Kidney epithelial cell (primary cell): Measurements from ENCODE around the gene STK40. TPM values are rescaled to one million over a fixed set of nuclear protein-coding genes. Genes with fewer than 3 reads are reported as not detected.
A peak's percentile ranks its signal among the peaks of the same experiment; 100 is the strongest.

Source experiments
- DNase-seq: peaks from one replicate; pipeline ENCODE4 v3.0.0-alpha.2; 2010; ENCODE audit warnings: low read depth
- H3K27me3 ChIP-seq: 2 replicates; pipeline ENCODE4 v1.6.0; 2011; ENCODE audit warnings: low read length; ENCODE audit not compliant: control insufficient read depth, insufficient read depth
- H3K36me3 ChIP-seq: 2 replicates; pipeline ENCODE4 v1.5.1; 2011; ENCODE audit warnings: low read length; ENCODE audit not compliant: control insufficient read depth, insufficient read depth
- H3K4me3 ChIP-seq: 2 replicates; pipeline ENCODE4 v1.5.1; 2011; ENCODE audit warnings: low read depth, mild to moderate bottlenecking, control low read depth, low read length
- CTCF ChIP-seq: IDR thresholded peaks from 2 replicates; pipeline ENCODE4 v1.5.1; 2011; ENCODE audit warnings: mild to moderate bottlenecking, moderate library complexity, low read length, control low read depth, inconsistent platforms; ENCODE audit not compliant: insufficient read depth, poor library complexity, severe bottlenecking
- total RNA-seq: library from RNA; depleted of rRNA; stranded (reverse); fragments of >200 nt; gene quantifications from 2 replicates; pipeline ENCODE4 v1.2.3, GENCODE V29; 2015

Gene STK40
- total RNA-seq, 1 donor from 2014 or later, result 35.6 TPM

DNA sequence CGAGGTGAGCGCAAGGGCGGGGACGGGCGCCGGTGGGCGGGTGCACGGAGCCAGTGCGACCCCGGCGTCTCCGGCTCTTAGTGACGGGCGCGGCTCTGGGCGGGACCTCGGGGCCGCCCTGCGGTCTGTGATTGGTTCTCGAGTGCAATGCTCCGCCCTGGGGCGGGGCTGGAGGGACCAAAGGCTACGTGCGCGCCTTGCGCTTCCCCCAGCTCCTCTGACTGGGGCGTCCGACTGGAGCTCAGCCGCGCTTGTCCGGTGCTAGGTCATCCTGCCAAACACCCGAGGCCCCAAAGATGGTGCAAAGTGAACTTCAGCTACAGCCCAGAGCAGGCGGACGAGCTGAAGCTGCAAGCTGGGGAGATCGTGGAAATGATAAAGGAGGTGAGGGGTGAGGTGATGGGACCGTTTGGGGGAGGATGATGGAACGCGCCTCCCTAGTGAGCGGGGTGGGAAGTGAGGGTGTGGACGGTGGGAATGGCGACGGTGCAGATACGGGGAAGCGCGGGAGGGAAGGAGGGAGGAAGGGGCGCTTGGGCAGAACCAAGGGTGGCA lies 78.7 kb downstream of the STK40 start:
- no peak for TF ChIP-seq CTCF
- Histone ChIP-seq H3K4me3 (peak overlapping the region; percentile 53), H3K36me3 (no peaks in the 10 kb centered on the region), H3K27me3 (no peaks in the 10 kb centered on the region)
- DNase-seq, result peak; percentile 67

DNA sequence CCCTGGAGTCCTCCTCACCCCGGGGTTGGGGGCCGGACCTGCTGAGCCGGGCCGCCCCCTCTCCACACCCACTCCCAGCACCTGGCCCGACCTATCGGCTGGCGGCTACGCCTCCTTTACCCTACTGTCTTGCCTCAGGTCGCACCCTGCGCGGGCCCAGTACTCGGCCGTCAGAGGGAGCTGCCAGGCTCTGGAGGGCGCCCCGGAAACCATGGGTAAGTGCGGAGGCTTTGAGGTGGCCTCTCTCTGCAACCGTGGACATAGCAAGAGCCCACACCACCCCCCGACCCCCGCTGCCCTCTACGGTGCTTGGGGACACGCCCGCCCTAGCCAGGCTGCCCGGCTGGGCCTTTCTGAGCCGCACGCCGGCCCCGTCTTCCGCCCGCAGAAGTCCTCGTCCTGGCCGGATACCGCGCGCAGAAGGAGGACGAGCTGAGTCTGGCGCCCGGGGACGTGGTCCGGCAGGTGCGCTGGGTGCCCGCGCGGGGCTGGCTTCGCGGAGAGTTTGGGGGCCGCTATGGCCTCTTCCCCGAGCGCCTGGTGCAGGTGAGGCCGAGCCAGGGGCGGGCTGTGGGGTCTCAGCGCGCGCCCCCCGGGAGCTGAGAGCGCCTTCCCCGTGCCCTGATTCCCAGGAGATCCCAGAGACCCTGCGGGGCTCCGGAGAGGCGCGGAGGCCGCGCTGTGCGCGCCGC lies 79.4 kb downstream of the STK40 start, which contains the start of gene SH3D21:
Gene SH3D21 (plus strand): TSS at position 159 of the 692 bp plus-strand sequence. CDS start 53 bp downstream, at position 212.
- H3K4me3 ChIP-seq, result peak within 1 kb of the TSS; percentile 53
- no peak for DNase-seq
- peak; percentile 35 for TF ChIP-seq CTCF
- no peaks in the 10 kb centered on the region for H3K27me3 ChIP-seq
- no peaks in the 10 kb centered on the region for H3K36me3 ChIP-seq

GRCh38 chr1:36305915-36306209 lies 79.9 kb downstream of the STK40 start:
- TF ChIP-seq CTCF, result no peak
- no peak overlapping the region for H3K4me3 ChIP-seq
- DNase-seq, result no peak

DNA sequence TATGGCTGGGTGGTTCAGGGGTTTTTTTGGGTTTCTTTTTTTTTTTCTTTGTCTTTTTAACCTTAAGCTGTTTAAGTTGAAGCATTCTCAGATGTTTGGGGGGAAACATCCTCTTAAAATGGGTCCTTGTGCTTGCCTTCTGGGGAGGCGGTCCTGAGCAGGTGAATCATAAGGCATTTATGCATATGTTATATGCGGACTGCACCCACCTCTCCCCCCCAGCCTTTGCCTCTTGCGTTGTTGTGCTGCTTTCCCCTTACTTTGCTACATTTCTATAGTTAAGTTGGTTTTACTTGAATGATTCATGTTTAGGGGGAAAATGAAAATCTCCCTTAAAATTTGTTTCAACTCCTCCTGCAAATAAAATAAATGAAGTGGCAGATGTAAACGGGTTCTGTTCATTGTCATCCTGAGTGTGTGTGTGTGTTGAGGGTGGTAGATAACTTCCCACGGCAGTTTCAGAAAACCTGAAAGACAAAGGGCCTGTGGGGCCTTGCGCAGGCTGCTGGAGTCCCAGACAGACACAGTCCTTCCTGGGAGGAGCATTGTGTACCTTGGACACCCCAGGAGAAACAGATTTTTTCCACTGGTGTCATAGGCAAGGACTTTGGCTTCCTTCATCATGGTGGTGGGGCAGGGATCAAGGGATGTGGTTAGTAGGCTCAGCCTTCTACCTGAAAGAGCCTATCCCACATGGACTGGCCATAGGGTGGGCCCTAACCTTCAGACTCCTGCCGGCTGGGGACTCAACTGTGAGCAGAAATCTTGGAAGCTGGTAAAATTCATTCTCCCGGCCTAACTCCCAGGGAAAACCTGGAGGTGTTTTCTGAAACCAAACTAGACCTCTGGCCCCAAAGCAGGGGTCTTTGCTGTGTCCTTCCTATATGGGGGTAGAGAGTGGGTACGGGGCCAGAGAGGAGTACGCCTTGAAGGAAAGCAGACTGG lies 80.5 kb downstream of the STK40 start:
- TF ChIP-seq CTCF, result no peak
- Histone ChIP-seq H3K27me3 (no peaks in the 10 kb centered on the region), H3K36me3 (no peaks in the 10 kb centered on the region), H3K4me3 (no peak overlapping the region)
- DNase-seq, result no peak

More at GRCh38 chr1:36305915-36306209, 79.9 kb downstream of the STK40 start:
- no peaks in the 10 kb centered on the region for H3K27me3 ChIP-seq
- H3K36me3 ChIP-seq, result no peaks in the 10 kb centered on the region

- no peak for DNase-seq
- Histone ChIP-seq H3K4me3 (no peak overlapping the region), H3K36me3 (no peaks in the 10 kb centered on the region), H3K27me3 (no peaks in the 10 kb centered on the region)
- TF ChIP-seq CTCF, result no peak
These were observed 81.2 kb downstream of the STK40 start for GRCh38 chr1:36304521-36304920.
